Measurements from ENCODE around the gene RS1. TPM values are rescaled to one million over a fixed set of nuclear protein-coding genes. Genes with fewer than 3 reads are reported as not detected.

The RS1 gene
- total RNA-seq, 1 donor from 2014 or later = not detected

GRCh38 chrX:18616688-18617406 is 55.1 kb downstream of the RS1 start:
- no peak for DNase-seq (ENCODE audit: low read depth)

GRCh38 chrX:18613930-18614639 is 57.8 kb downstream of the RS1 start:
- DNase-seq (ENCODE audit: low read depth) = no peak
- H3K4me3 ChIP-seq (ENCODE audit: low read depth, low read length) = no peak overlapping the region
- TF ChIP-seq, protein P1, sequence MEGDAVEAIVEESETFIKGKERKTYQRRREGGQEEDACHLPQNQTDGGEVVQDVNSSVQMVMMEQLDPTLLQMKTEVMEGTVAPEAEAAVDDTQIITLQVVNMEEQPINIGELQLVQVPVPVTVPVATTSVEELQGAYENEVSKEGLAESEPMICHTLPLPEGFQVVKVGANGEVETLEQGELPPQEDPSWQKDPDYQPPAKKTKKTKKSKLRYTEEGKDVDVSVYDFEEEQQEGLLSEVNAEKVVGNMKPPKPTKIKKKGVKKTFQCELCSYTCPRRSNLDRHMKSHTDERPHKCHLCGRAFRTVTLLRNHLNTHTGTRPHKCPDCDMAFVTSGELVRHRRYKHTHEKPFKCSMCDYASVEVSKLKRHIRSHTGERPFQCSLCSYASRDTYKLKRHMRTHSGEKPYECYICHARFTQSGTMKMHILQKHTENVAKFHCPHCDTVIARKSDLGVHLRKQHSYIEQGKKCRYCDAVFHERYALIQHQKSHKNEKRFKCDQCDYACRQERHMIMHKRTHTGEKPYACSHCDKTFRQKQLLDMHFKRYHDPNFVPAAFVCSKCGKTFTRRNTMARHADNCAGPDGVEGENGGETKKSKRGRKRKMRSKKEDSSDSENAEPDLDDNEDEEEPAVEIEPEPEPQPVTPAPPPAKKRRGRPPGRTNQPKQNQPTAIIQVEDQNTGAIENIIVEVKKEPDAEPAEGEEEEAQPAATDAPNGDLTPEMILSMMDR (conservative IDR thresholded peaks at IDR 0.05; ENCODE audit: low read depth, low read length) = no peak

More at GRCh38 chrX:18616688-18617406, 55.1 kb downstream of the RS1 start:
- TF ChIP-seq, protein P1 (conservative IDR thresholded peaks at IDR 0.05; ENCODE audit: low read depth, low read length) = no peak
- H3K4me3 ChIP-seq (ENCODE audit: low read depth, low read length) = no peak overlapping the region

- DNase-seq (ENCODE audit: low read depth) = no peak
- TF ChIP-seq, protein P1 (conservative IDR thresholded peaks at IDR 0.05; ENCODE audit: low read depth, low read length) = no peak
- H3K4me3 ChIP-seq (ENCODE audit: low read depth, low read length) = no peak overlapping the region
Measured at GRCh38 chrX:18607966-18608365, 63.9 kb downstream of the RS1 start.

- no peak for DNase-seq (ENCODE audit: low read depth)
- TF ChIP-seq, protein P1 (conservative IDR thresholded peaks at IDR 0.05; ENCODE audit: low read depth, low read length) = no peak
Measured at GRCh38 chrX:18598413-18598812, 73.5 kb downstream of the RS1 start.

GRCh38 chrX:18596096-18596495 is 75.8 kb downstream of the RS1 start:
- TF ChIP-seq, protein P1 (conservative IDR thresholded peaks at IDR 0.05; ENCODE audit: low read depth, low read length) = no peak
- no peak overlapping the region for H3K4me3 ChIP-seq (ENCODE audit: low read depth, low read length)
- DNase-seq (ENCODE audit: low read depth) = no peak

More at GRCh38 chrX:18598413-18598812, 73.5 kb downstream of the RS1 start:
- H3K4me3 ChIP-seq (ENCODE audit: low read depth, low read length) = no peak overlapping the region

DNA sequence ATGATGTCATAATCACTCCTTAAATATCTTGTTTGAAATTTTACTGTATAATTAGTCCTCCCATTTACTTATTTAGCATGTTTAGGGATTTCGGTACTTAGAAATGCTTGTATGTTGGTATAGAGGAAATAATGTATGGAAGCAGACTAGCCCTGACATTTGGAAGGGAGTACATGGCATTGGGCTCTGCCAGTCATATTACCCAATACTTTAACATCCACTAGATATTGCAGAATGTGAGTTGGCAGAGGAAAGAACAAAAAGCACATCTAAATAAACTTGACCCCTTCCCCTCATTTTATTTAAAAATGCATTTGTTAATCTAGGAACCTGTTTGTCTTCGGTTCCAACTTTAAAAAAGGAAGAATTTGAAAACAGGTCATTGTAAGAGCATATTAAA is 77.8 kb downstream of the RS1 start:
- no peak for DNase-seq (ENCODE audit: low read depth)
- H3K4me3 ChIP-seq (ENCODE audit: low read depth, low read length) = no peak overlapping the region
- TF ChIP-seq, protein P1 (conservative IDR thresholded peaks at IDR 0.05; ENCODE audit: low read depth, low read length) = no peak
